ENCODE results near the gene UNC45A. TPM values are rescaled to one million over a fixed set of nuclear protein-coding genes. Genes with fewer than 3 reads are reported as not detected.

Gene UNC45A
- total RNA-seq, 2 experiments from 2014 or later: 75.5 to 77.1 TPM

DNA sequence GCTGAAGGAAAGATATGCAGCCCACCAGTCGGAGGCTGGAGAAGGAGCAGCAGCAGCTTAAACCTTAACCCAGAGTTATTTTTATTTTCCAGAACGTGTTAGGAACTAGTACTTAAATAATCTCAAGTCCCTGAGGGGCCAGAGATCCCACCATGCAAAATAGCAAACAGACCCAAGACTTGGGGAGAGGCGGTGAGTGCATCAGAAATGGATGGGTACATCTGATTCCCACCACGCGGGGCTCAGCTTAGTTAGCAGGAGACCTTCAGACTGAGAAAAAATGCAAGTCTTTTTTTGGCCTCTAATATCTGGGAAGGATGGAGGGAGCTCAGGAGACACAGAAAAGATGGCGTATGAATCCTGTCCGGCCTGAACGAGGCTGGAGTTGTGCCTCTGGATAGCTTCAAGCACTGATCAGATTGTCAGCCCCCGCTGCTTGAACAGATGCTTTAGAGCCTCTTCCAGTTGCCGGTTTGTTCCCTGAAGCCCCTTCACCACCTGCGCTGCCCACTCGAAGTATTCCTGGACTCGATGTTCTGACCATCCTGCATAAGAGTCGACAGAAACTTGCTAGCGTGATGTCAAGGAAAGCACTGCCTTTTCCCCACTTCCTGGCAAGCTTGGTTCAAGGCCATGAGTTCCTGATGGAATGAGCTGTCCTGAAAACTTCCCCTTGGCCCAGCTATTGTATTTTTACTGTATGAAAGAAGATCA is 4.1 kb upstream of the UNC45A start:
- CTCF ChIA-PET: interaction anchor here (0.5 to 7.7 kb wide), 16 partner anchors 9 to 1041 kb away, joined by 3 to 136 read pairs (median 6); partner anchors contain the start of genes BLM, MAN2A2 and RCCD1
- POLR2A ChIA-PET: interaction anchor here (0.5 to 5.5 kb wide), 5 partner anchors 24 to 275 kb away, joined by 3 to 42 read pairs (median 4); partner anchors contain the start of genes MAN2A2 and RCCD1

DNA sequence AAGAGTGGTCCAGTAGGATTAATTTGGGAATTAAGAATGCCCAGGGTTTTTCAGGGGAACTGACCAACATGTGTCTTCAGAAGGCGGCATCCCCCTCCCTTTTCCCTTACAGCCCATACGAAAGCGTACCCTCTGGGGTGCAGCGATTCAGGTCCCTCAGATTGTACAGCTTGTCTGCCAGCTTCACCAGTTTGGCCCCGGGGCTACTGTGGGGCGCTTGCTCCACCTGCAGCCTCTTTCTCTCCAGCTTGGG is 3.6 kb upstream of the UNC45A start:
- ChIA-PET POLR2A (interaction anchor here (0.5 to 5.5 kb wide), 5 partner anchors 23 to 275 kb away, joined by 3 to 42 read pairs (median 6); partner anchors contain the start of genes MAN2A2 and RCCD1), CTCF (interaction anchor here (0.5 to 7.7 kb wide), 15 partner anchors 9 to 1042 kb away, joined by 3 to 136 read pairs (median 6); partner anchors contain the start of genes BLM, MAN2A2 and RCCD1)

DNA sequence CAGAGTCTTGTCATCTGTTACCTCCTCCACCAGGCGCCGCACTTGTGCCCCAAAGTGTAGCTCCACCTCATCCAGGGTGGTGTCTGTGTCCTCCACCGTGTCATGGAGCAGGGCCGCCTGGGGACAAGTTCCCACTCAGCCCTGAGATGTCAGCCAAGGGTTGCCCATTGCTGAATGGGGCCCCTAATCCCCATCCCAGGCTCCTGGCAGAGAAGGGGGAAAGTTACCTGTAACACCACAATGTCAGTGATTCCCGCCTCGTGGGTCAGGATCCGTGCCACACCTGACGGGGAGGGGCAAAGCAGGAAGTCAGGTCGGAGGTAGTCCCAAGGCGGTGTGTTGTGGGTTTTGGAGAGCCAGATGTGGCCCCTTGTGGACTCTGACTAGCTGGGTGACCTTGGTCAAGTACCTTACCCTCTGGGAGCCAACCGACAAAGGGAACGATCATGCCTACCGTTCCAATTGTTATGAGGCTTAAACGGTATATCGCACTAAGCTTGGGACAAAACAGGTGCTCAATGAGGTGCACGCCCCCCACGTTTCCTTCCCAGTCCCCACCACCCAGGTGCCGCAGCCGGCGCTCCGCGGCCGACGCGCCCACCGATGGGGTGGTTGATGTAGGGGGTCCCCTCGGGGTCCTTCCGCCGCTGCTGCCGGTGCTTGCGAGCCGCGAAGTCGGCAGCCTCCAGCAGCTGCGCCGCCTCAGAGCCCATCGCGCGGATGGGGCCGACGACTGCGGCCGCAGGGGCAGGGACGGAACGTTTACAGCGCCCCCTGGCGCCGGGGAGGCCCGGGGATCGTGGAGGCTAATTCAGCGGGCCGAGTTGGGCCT is 3.0 kb upstream of the UNC45A start, which contains the start of gene HDDC3:
Gene HDDC3, minus strand, starts transcription at position 722 of the 832 bp plus-strand sequence. Its CDS starts 9 bp downstream, at position 713.
- CTCF ChIA-PET: interaction anchor here (0.5 to 7.7 kb wide), 21 partner anchors 10 to 1042 kb away, joined by 3 to 136 read pairs (median 5); partner anchors contain the start of genes BLM, MAN2A2 and RCCD1
- POLR2A ChIA-PET: interaction anchor here (0.7 to 5.5 kb wide), 9 partner anchors 23 to 215 kb away, joined by 3 to 42 read pairs (median 4); partner anchors contain the start of genes BLM, MAN2A2 and RCCD1

DNA sequence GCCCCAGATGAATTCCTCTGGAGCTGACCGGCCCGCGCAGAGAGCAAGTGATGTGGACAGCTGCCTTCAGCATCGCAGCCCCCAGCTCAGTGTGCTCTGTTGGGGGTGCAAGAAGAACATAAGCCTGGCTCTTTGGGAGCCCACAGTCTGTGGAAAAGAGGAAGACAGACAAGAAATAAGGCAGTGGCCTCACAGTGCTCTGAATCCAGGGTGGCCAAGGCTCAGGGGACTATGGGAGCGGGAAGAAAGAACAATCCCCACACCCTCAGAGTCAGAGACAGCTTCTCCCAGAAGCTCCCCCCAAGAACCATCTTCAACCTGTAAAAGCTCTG is 2.5 kb upstream of the UNC45A start:
- CTCF ChIA-PET: interaction anchor here (0.5 to 7.7 kb wide), 22 partner anchors 10 to 454 kb away, joined by 3 to 136 read pairs (median 5); partner anchors contain the start of genes BLM, MAN2A2 and RCCD1

DNA sequence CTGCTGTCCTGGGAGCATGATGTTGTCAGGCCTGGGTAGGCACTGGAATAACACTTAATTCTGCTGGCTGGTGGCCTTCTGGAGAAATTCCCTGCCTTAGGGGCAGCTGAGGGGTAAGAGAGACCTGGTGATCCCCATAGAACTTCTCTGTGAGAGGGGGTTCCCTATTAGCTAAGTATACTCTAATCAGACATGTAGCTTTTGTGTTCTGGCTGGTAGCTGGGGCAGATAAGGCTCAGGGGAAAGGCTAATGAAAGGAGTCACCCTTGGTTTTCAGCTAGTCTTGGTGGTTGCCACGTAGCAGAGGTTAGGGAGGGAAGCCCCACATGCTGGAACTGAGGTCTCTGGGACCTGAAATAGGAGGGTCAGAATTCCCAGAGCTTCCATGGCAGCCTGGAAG is 1.8 kb upstream of the UNC45A start:
- POLR2A ChIA-PET: interaction anchor here (0.7 to 5.5 kb wide), 5 partner anchors 22 to 273 kb away, joined by 3 to 42 read pairs (median 3); partner anchors contain the start of genes MAN2A2 and RCCD1

More for the DNA sequence above, 2.5 kb upstream of the UNC45A start:
- POLR2A ChIA-PET: interaction anchor here (0.7 to 5.5 kb wide), 9 partner anchors 22 to 272 kb away, joined by 3 to 42 read pairs (median 4); partner anchors contain the start of genes BLM, MAN2A2 and RCCD1

DNA sequence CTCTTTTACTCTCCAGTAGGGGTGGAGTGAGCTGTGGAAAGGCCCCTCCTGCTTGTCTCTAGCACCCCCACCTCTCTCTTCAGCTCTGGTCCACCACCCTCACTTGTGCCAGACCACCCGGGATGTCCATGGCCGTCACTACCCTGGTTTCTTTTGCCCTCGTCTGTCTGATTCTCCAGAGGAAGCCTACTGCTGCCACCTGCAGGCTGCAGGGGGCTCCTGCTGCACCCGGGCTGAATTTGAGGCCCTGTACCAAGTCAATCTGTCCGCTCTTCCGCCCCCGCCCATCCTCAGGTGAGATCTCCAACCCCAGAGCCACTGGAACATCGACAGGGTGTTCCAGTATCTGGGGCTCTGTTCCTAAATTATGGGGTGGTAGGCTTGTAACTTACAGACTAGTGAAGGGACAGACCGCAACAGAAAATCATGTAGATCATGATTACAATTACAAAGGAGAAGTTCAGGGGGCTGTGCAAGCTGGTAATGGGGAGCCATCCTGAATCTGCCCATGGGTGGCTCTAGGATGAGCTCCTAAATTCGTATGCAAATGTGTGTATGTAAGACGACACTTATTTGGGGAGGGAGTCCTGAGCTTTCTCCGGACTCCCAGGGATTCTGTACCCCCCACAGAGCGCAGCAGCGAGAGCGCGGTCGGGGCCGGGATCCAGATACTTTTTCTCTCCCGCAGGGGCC is 683 bp upstream of the UNC45A start:
- CTCF ChIA-PET: interaction anchor here (0.6 to 7.7 kb wide), 16 partner anchors 9 to 615 kb away, joined by 3 to 136 read pairs (median 4); partner anchors contain the start of genes MAN2A2 and RCCD1

More for the DNA sequence above, 1.8 kb upstream of the UNC45A start:
- CTCF ChIA-PET: interaction anchor here (0.5 to 7.7 kb wide), 18 partner anchors 11 to 423 kb away, joined by 3 to 136 read pairs (median 5); partner anchors contain the start of genes MAN2A2 and RCCD1

DNA sequence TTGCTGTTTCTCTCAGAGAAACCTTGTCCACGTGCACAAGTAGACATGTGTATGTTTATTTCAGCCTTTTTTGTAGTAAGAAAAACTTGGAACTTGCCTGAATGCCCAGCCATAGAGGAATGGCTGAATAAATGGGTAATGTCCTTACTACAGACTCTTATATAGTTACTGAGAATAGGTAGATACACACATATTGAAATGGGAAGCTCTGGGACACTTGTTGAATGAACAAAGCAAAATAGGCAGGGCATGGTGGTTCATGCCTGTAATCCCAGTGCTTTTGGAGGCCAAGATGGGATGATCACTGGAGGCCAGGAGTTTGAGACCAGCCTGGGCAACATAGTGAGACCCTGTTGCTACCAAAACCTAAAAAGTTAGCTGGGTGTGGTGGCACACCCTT is 1.7 kb downstream of the UNC45A start:
- ChIA-PET CTCF (interaction anchor here (3.6 kb wide), 1 partner anchor 20 kb away, joined by 40 read pairs; the partner anchor contains the start of gene RCCD1), POLR2A (no interaction called here)

More for the DNA sequence above, 683 bp upstream of the UNC45A start:
- POLR2A ChIA-PET: interaction anchor here (1.2 to 1.9 kb wide), 5 partner anchors 15 to 63 kb away, joined by 3 to 12 read pairs (median 5); partner anchors contain the start of genes MAN2A2 and RCCD1

DNA sequence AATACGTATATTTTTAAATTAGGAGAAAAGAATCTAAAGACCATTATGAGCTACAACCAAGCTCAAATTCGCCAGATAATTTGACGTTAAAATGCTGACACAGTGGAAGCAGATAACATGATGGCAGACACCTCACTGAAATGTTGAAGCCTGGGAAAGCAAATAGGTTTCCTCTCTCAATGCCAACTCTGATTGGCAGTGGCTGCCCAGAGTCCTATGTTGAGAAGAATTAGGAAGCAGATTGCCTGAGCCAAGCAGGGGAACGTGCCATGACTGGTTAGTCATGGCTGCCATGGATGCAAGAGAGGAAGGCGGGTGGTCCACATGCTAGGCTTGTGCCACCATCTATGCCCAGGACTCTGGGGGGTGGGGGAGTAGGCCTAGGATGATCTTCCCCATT is 3.2 kb downstream of the UNC45A start:
- POLR2A ChIA-PET: no interaction called here

DNA sequence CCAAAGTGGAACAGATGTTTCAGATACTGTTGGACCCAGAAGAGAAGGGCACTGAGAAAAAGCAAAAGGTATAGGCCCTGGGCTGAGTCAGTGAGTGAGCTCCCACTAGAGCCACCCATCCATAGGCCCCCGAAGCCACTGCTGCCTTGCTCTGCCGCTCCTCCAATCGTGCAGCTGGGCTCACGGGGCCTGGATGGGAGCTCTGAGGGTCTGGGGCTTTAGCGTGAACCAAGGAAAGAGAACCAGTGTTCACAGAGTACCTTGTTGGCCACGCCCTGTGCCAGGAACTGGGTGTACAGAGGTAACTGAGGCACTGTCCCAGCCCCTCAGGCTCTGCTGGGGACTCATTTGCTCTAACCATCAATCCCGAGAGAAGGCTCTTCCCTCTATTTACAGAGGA is 4.7 kb downstream of the UNC45A start:
- POLR2A ChIA-PET: no interaction called here
- CTCF ChIA-PET: interaction anchor here (1.3 to 1.4 kb wide), 2 partner anchors 15 to 17 kb away, joined by 3 to 7 read pairs; partner anchors contain the start of gene RCCD1

More for the DNA sequence above, 3.2 kb downstream of the UNC45A start:
- CTCF ChIA-PET: interaction anchor here (0.8 to 1.4 kb wide), 3 partner anchors 17 to 84 kb away, joined by 3 read pairs; partner anchors contain the start of genes MAN2A2 and VPS33B

DNA sequence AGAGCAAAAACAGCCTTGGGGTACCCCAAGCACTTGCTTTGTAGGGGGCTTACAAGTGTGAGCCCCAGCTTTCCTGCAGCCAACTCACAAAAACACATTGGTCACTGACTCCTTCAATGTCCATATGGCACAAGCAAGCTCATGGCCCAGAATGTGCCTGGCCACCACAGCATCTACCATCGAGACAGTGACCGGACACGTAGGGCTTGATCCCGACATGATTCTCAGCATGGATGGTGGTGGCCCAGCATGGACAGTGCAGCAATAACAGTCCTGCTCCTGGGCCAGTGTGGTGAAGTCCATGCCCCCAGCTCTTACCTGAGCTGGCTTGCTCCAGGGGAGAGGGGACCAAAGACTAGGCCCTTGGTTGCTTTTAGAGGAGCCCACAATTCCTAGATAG is 6.0 kb downstream of the UNC45A start:
- CTCF ChIA-PET: no interaction called here
- POLR2A ChIA-PET: no interaction called here

DNA sequence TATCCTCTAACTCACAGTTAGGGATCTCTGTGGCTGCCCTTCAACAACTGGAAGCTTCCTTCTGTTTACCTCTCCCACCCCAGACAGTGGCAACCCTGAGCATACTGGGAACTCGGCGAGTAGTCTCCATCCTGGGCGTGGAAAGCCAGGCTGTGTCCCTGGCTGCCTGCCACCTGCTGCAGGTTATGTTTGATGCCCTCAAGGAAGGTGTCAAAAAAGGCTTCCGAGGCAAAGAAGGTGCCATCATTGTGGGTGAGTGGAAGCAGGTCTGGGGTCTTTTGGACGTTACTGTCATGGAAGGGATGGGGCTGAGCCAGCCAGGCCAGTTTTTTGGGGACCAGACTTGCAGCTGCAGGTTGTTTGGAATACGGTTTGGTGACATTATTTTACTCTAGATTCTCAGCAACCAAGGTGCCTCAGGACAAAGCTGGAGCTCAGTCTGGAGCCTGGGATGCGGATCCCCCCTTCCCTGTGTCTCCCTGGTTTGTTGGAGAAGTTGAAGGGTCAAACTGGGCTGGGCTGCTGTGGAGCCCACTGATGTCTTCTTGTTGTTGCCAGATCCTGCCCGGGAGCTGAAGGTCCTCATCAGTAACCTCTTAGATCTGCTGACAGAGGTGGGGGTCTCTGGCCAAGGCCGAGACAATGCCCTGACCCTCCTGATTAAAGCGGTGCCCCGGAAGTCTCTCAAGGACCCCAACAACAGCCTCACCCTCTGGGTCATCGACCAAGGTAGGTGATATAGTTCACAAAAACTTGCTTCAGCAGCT is 7.5 kb downstream of the UNC45A start:
- ChIA-PET CTCF (interaction anchor here (1.0 to 2.0 kb wide), 2 partner anchors 12 to 14 kb away, joined by 4 to 7 read pairs; partner anchors contain the start of gene RCCD1), POLR2A (interaction anchor here (0.6 to 1.1 kb wide), 4 partner anchors 11 to 711 kb away, joined by 3 read pairs; no protein-coding TSS in a partner anchor)

DNA sequence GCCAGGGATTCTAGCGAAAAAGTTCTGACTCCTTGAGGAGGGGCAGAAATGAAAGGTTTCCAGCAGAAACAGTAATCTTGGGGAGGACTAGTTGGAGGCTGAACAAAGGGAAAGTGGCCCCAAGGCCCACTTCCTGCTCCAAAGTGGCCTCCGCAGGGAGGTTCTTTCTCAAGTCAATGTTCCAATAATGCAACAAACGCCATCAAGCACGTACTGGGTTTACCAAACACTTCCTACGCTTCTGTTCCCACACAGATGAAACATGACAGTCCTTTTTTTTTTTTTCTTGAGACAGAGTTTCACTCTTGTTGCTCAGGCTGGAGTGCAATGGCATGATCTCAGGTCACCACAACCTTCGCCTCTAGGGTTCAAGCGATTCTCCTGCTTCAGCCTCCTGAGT is 10.0 kb downstream of the UNC45A start:
- ChIA-PET CTCF (interaction anchor here (0.6 to 0.9 kb wide), 2 partner anchors 9 to 12 kb away, joined by 3 read pairs; partner anchors contain the start of gene RCCD1), POLR2A (interaction anchor here (0.7 kb wide), 1 partner anchor 843 kb away, joined by 4 read pairs; the partner anchor contains the start of gene IDH2)

DNA sequence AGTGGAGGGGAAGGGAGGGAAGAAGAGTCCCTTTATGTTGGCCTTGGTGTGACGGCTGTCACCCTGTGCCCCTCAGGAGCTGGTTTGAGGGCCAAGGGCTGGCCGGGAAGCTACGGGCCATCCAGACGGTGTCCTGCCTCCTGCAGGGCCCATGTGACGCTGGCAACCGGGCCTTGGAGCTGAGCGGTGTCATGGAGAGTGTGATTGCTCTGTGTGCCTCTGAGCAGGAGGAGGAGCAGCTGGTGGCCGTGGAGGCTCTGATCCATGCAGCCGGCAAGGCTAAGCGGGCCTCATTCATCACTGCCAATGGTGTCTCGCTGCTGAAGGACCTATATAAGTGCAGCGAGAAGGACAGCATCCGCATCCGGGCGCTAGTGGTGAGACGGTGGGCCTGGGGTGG is 11.5 kb downstream of the UNC45A start:
- ChIA-PET POLR2A (no interaction called here), CTCF (interaction anchor here (0.8 to 2.4 kb wide), 2 partner anchors 12 to 14 kb away, joined by 3 to 6 read pairs; partner anchors contain the start of genes HDDC3 and UNC45A)

DNA sequence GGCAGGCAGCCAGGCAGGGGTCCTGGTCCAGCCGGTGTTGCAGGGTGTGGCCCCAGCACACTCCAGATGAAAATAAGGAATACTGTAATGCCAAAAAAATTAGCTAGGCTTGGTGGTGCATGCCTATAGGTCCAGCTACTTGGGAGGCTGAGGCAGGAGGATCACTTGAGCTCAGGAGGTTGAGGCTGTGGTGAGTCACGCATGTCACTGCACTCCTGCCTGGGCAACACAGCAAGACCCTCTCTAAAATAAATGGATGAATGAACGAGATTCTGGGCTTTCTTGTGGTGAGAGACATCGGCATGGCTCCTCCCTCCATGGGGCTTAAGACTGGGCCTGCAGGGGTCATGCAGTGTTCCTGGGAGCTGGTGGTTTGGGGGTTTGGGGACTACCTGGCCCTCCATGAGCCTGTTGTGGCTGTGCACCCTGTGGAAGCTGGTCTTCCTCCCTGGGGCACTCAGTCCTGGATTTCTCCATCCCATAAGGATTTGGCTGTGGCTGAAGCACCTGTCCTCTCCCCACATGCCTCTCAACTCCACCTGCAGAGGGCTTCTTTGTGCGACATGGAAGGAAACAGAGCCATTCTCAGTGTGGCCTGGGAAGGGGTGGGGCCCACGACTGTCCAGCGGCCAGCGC is 12.0 kb downstream of the UNC45A start:
- CTCF ChIA-PET: interaction anchor here (0.8 to 2.4 kb wide), 2 partner anchors 12 to 15 kb away, joined by 3 to 6 read pairs; partner anchors contain the start of genes HDDC3 and UNC45A
- POLR2A ChIA-PET: no interaction called here

DNA sequence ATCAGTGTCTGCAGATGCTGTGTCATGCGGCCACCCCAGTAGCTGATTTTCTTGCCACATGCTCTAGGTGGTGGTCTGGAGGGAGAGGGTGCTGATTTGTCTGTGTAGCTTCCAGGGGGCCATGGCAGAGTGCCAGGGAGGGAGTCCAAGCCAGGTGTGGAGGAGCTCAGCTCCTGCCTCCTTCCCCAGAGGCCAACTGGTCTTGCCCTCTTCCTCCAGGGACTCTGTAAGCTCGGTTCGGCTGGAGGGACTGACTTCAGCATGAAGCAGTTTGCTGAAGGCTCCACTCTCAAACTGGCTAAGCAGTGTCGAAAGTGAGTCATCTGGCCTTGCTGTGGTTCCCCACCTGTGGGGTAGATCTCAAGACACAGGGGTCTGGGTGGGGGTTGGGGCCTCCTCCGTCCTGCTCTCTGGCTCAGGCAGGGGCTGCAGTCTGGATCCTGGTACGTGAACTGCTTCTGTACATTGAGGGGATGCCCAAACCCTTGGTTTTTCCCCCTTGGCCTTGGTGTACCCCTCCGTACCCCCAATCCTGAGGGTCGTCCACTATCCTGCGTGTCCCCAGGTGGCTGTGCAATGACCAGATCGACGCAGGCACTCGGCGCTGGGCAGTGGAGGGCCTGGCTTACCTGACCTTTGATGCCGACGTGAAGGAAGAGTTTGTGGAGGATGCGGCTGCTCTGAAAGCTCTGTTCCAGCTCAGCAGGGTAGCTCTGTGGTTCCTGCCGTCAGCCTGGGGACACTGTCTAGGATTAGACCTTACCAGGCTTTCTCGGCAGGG is 12.7 kb downstream of the UNC45A start:
- POLR2A ChIA-PET: no interaction called here
- CTCF ChIA-PET: interaction anchor here (2.4 kb wide), 1 partner anchor 15 kb away, joined by 6 read pairs; the partner anchor contains the start of gene HDDC3

DNA sequence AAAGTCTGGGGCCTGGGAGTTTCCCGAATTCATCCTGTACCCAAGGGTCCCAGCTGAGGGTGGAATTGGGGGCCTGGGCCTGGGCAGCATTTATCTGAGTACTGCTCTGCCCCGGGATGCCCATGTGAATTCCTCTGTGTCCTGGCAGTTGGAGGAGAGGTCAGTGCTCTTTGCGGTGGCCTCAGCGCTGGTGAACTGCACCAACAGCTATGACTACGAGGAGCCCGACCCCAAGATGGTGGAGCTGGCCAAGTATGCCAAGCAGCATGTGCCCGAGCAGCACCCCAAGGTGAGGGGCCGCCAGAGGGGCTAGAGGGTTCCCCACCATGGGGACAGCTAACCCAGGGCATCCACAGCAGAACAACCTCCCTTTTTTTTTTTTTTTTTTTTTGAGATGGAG is 13.4 kb downstream of the UNC45A start:
- ChIA-PET CTCF (interaction anchor here (1.1 to 2.4 kb wide), 2 partner anchors 12 to 16 kb away, joined by 5 to 6 read pairs; partner anchors contain the start of gene HDDC3), POLR2A (no interaction called here)
